Tibial nerve (tissue), 4 donors: Measurements from ENCODE around the gene EMD. TPM values are rescaled to one million over a fixed set of nuclear protein-coding genes. Genes with fewer than 3 reads are reported as not detected.
A peak's percentile ranks its signal among the peaks of the same experiment; 100 is the strongest.
"Not testable (repeated sequence)": the region's sequence is repeated elsewhere in the genome, so short reads cannot be mapped to it uniquely, and the experiment has no call there.

Experiments used
- DNase-seq, 2 donors: peaks; one replicate each; pipeline ENCODE4 v3.0.0-alpha.2; 2019; ENCODE audit warnings: low spot score in 2 of 2
- H3K27ac ChIP-seq, 4 donors: fragments of 200-600 bp; sonication (generic) in 3 of 4; one replicate each; pipeline ENCODE4 v1.5.1; 2017 to 2019; ENCODE audit warnings: mild to moderate bottlenecking in 1 of 4
- H3K27me3 ChIP-seq, 2 donors: fragments of 200-600 bp; sonication (generic) in 1 of 2; one replicate each; pipeline versions ENCODE4 v1.5.1 to v1.6.0; 2017 to 2019
- H3K36me3 ChIP-seq, 3 donors: fragments of 200-600 bp; sonication (generic); one replicate each; pipeline ENCODE4 v1.5.1; 2018 to 2019
- H3K4me1 ChIP-seq, 4 donors: fragments of 200-600 bp; sonication (generic) in 3 of 4; one replicate each; pipeline ENCODE4 v1.5.1; 2017 to 2019
- H3K4me3 ChIP-seq, 4 donors: fragments of 200-600 bp; sonication (generic) in 3 of 4; one replicate each; pipeline ENCODE4 v1.5.1; 2017 to 2019; ENCODE audit warnings: mild to moderate bottlenecking in 1 of 4, moderate library complexity in 1 of 4
- H3K9me3 ChIP-seq, 4 donors: fragments of 200-600 bp; sonication (generic) in 3 of 4; one replicate each; pipeline ENCODE4 v1.5.1; 2017 to 2019
- CTCF ChIP-seq, 5 experiments: fragments of 200-600 bp in 3 of 5; fragments of 450-650 bp in 2 of 5; sonication (generic) in 3 of 5; IDR thresholded peaks; one replicate each; pipeline ENCODE4 v1.5.1; 2016 to 2019; ENCODE audit warnings: antibody characterized with exemption in 5 of 5, mild to moderate bottlenecking in 3 of 5, moderate library complexity in 2 of 5
- EP300 ChIP-seq, 2 donors: sonication (generic); formaldehyde crosslinking; IDR thresholded peaks; one replicate each; pipeline ENCODE4 v1.6.1; 2017; ENCODE audit warnings: antibody characterized with exemption in 2 of 2, mild to moderate bottlenecking in 1 of 2
- POLR2A ChIP-seq, 2 donors: fragments of 450-650 bp; IDR thresholded peaks; one replicate each; pipeline ENCODE4 v1.6.1; 2017; ENCODE audit warnings: antibody characterized with exemption in 2 of 2, mild to moderate bottlenecking in 2 of 2, moderate library complexity in 2 of 2
- WGBS, 2 donors: methylation state at CpG; one replicate each; pipeline ENCODE4 v1.1.5; 2018; 5-methylcytosine and 5-hydroxymethylcytosine counted together
- total RNA-seq, 4 donors: library from RNA; depleted of rRNA; stranded (reverse); fragments of >200 nt; gene quantifications; one replicate each; pipeline ENCODE4 v1.1.0, GENCODE V29; 2016

EMD gene
- total RNA-seq, 4 donors from 2014 or later = 38.0 to 72.6 (median 46.7) TPM

DNA sequence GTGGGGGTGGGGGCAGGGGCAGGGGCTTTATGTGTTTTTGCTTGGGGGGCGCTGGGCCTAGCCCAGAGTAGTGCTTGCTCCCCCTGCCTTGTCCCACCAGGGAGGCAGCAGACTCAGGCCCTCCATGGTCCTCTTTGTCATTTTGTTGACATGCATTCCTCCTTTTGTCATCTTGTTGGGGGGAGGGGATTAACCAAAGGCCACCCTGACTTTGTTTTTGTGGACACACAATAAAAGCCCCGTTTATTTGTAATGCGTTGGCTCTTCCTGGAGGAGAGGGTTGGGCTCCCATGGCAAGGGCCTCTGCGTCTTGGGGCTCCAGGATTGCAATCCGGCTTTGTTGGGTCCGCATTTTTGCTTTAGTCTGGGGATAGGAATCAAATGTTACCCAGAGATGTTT lies 2.2 kb downstream of the EMD start:
- no peak for TF ChIP-seq EP300 (IDR thresholded peaks at IDR 0.05)
- TF ChIP-seq POLR2A (IDR thresholded peaks at IDR 0.05) = no peak
- TF ChIP-seq CTCF (IDR thresholded peaks at IDR 0.05) = no peak
- Histone ChIP-seq H3K4me3 (no peak overlapping the region), H3K36me3 (no peaks in the 10 kb centered on the region), H3K27ac (peak overlapping the region in 3 of 4 donors; percentile 46 to 100 (median 99)), H3K27me3 (no peaks in the 10 kb centered on the region), H3K9me3 (no peaks in the 10 kb centered on the region), H3K4me1 (peaks cover 0 to 21% (median 0%) of the 10 kb centered on the region in 4 donors)
- no peak for DNase-seq
- 49 to 53% methylated on average over 5 to 6 of the region's 6 CpGs for WGBS, 2 donors

DNA sequence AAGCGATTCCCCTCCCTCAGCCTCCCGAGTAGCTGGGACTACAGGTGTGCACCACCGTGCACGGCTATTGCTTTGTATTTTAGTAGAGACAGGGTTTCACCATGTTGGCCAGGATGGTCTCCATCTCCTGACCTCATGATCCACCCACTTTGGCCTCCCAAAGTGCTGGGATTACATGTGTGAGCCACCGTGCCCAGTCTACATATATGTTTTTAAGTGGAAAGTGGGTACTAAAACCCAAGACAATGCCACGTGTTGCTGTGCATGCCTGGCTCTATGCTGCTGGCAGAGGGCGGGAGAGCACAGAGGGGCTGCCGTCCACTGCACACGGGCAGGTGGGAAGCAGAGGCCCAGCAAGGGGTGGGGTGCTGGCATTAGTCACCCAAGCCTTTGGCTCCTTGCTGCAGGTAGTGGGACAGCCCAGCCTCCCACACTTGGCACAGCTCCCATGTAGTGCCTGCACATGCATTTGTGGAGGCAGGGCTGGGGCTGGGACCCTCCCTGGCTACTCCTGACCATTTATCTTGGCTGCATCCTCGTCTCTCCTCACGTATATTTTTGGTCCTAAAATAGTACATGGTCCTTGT lies 3.5 kb downstream of the EMD start:
- peak overlapping the region in 1 of 4 donors; percentile 56 for H3K27ac ChIP-seq
- H3K27me3 ChIP-seq = no peaks in the 10 kb centered on the region
- H3K4me1 ChIP-seq = peaks cover 0 to 20% (median 0%) of the 10 kb centered on the region in 4 donors
- no peaks in the 10 kb centered on the region for H3K9me3 ChIP-seq
- H3K36me3 ChIP-seq = no peaks in the 10 kb centered on the region
- TF ChIP-seq EP300 (IDR thresholded peaks at IDR 0.05) (peak in 1 of 2 donors; percentile 24), POLR2A (IDR thresholded peaks at IDR 0.05) (no peak)
- no peak overlapping the region for H3K4me3 ChIP-seq
- no peak for DNase-seq
- WGBS, 2 donors = 78 to 85% methylated on average over 10 to 11 of the region's 11 CpGs

GRCh38 chrX:154383359-154384283 lies 4.5 kb downstream of the EMD start:
- H3K27me3 ChIP-seq = no peaks in the 10 kb centered on the region
- H3K4me3 ChIP-seq = no peak overlapping the region
- 55 to 68% methylated on average over 7 to 14 of the region's 14 CpGs for WGBS, 2 donors
- TF ChIP-seq EP300 (IDR thresholded peaks at IDR 0.05) = no peak
- TF ChIP-seq CTCF (IDR thresholded peaks at IDR 0.05) = no peak
- no peak for TF ChIP-seq POLR2A (IDR thresholded peaks at IDR 0.05)
- peak overlapping the region in 1 of 4 donors; percentile 68 for H3K27ac ChIP-seq
- H3K36me3 ChIP-seq = no peaks in the 10 kb centered on the region
- no peaks in the 10 kb centered on the region for H3K9me3 ChIP-seq
- peaks cover 0 to 16% (median 0%) of the 10 kb centered on the region in 4 donors for H3K4me1 ChIP-seq
- DNase-seq = no peak

GRCh38 chrX:154384284-154384892 lies 5.3 kb downstream of the EMD start:
- H3K4me3 ChIP-seq = no peak overlapping the region
- DNase-seq = no peak
- H3K27ac ChIP-seq = peak overlapping the region in 1 of 4 donors; percentile 68
- peak in 4 of 5 experiments; percentile 19 to 45 (median 31) for TF ChIP-seq CTCF (IDR thresholded peaks at IDR 0.05)
- no peak for TF ChIP-seq POLR2A (IDR thresholded peaks at IDR 0.05)
- H3K27me3 ChIP-seq = no peaks in the 10 kb centered on the region
- no peaks in the 10 kb centered on the region for H3K9me3 ChIP-seq
- peaks cover 0 to 16% (median 0%) of the 10 kb centered on the region in 4 donors for H3K4me1 ChIP-seq
- H3K36me3 ChIP-seq = no peaks in the 10 kb centered on the region
- WGBS, 2 donors = 67 to 70% methylated on average over 2 to 6 of the region's 8 CpGs

DNA sequence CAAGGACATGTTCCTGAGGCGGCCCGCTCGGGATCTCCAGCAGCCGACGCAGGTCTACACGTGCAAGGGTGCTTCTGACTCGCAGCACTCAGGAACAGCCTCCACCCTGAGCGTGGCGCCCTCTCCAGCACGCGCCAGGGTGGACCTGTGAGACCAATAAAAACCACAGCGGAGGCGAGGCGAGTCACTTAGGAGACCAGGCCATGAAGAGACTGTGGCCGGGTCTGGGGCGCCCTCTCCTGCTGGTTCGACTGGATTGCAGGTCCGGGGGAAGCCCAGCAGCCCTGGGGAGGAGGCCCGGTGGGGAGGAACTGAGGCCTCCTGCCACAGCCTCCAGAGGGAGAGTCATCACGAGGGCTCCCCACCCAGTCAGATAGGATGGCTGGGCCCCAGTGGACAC lies 9.0 kb downstream of the EMD start:
- no CpG with 5 or more reads among the region's 20 CpGs for WGBS, 2 donors
- H3K4me1 ChIP-seq, H3K27ac ChIP-seq, H3K4me3 ChIP-seq, DNase-seq, H3K9me3 ChIP-seq, H3K36me3 ChIP-seq, H3K27me3 ChIP-seq: not testable (repeated sequence)

- not testable (repeated sequence) for H3K27ac ChIP-seq, H3K9me3 ChIP-seq, H3K36me3 ChIP-seq, DNase-seq, H3K27me3 ChIP-seq, H3K4me1 ChIP-seq, H3K4me3 ChIP-seq
- WGBS, 2 donors = no CpG with 5 or more reads among the region's 16 CpGs
Observed at GRCh38 chrX:154388649-154389048, 9.6 kb downstream of the EMD start.

DNA sequence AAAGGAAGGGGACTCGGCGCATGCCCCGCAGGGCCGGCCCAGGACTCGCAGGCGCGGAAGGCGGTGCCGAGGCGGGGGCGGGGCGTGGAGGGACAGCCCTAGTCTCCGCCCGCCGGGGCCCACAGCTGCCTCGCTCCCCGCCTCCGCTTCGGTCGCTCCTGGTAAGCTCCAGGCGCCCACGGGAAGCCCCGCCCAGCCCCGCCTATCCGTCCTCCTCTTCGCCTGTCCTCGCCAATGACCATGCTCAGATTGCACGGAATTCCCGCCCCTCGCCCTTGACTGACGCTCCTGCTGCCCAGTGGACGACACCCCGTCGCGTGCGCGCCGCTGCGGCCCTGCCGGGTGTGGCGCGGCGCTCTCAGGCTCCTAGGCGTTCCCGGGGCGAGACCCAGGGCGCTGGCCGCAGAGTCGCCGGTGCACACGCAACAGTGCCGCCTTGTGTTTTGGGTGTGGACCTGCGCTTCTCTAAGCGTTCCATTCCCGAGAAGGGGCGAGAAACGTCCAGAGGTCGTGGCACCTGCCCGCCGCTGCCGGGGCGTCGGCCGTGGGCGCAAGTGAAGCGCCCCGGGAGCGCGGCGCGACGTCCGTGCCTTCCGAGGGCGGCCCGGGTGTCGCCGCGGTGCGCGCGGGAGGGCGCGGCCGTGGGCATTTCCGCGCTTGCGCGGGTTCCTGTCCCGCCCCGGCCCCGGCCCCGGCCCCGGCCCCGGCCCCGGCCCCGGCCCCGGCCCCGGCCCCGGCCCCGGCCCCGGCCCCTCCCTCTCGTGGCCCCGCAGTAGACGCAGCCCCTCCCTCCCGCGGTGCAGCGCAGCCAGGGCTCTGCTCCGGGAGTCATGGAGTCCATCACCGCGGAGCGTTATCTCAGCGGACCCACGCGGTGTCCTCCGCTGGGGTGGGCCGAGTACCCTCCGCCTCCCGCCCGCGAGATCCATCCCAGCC lies 11.0 kb downstream of the EMD start:
- not testable (repeated sequence) for H3K36me3 ChIP-seq, H3K9me3 ChIP-seq, H3K27me3 ChIP-seq, H3K4me1 ChIP-seq, DNase-seq
- no CpG with 5 or more reads among the region's 121 CpGs for WGBS, 2 donors
- H3K27ac ChIP-seq = peak overlapping the region in 2 of 4 donors; percentile 82 to 85
- peak overlapping the region in 1 of 4 donors; percentile 48 for H3K4me3 ChIP-seq

DNA sequence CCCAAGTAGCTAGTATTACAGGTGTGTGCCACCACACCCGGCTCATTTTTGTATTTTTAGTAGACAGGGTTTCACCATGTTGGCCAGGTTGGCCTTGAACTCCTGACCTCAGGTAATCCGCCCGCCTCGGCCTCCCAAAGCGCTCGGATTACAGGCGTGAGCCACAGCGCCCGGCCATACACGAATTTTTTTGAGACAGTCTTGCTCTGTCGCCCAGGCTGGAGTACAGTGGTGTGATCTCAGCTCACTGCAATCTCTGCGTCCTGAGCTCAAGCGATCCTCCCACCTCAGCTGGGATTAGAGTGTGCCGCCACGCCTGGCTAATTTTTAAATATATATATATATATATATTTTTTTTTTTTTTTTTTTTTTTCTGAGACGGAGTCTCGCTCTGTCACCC lies 17.3 kb downstream of the EMD start:
- H3K9me3 ChIP-seq, H3K27me3 ChIP-seq, DNase-seq, H3K4me3 ChIP-seq: not testable (repeated sequence)
- H3K4me1 ChIP-seq = peaks cover 0 to 18% (median 0%) of the 10 kb centered on the region in 4 donors
- H3K36me3 ChIP-seq = peaks cover 0 to 23% (median 6%) of the 10 kb centered on the region in 3 donors
- 91 to 93% methylated on average over 3 to 17 of the region's 17 CpGs for WGBS, 2 donors
- peak overlapping the region in 2 of 4 donors; percentile 98 to 99 for H3K27ac ChIP-seq
